HL-60 (cell line): Measurements from ENCODE around the gene KHSRP.

ENCODE experiments used
- CTCF ChIP-seq: IDR thresholded peaks from one replicate; pipeline ENCODE4 v1.5.1; 2011; ENCODE audit warnings: low read length, control low read depth, inconsistent platforms; ENCODE audit not compliant: insufficient read depth
- GABPA ChIP-seq: IDR thresholded peaks from 2 replicates; pipeline ENCODE4 v1.6.1; 2012; ENCODE audit warnings: low read depth
- POLR2AphosphoS5 ChIP-seq: IDR thresholded peaks from 2 replicates; pipeline ENCODE4 v1.6.1; 2012; ENCODE audit warnings: low read depth
- REST ChIP-seq: IDR thresholded peaks from 2 replicates; pipeline ENCODE4 v1.6.1; 2012; ENCODE audit warnings: low read depth; ENCODE audit not compliant: insufficient replicate concordance
- SPI1 ChIP-seq: IDR thresholded peaks from 2 replicates; pipeline ENCODE4 v1.6.1; 2012; ENCODE audit warnings: low read depth, mild to moderate bottlenecking, borderline replicate concordance

DNA sequence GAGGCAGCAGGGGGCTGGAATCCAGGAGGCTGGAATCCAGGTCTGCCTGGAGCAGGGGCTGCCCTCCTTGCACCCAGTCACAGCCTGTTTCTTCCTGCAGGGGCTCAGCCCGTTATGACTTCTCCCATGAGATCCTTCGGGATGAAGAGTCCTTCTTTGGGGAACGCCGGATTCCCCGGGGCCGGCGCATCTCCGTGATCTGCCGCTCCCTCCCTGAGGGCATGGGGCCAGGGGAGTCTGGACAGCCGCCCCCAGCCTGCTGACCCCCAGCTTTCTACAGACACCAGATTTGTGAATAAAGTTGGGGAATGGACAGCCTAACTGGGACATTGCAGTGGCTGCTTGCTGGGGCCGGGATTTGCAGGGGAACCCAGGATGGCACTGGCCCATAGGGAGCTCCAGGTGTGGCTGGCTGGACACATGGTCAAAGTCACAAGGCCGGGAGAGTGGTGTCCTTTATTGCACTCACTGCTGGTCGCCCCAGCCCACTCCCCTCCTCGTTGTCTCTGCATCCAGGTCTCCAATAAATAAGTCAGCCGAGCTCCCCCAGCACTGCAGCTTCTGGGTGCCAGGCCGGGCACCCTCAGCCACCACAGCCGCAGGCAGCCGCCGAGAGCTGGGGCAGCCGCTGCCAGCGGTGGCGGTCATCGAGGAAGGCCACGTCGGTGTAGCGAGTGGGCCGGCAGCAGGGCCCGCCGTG, 49.8 kb downstream of the KHSRP start:
- TF ChIP-seq CTCF, result no peak
- no peak for TF ChIP-seq POLR2AphosphoS5
- no peak for TF ChIP-seq REST
- TF ChIP-seq GABPA, result no peak
- TF ChIP-seq SPI1, result no peak
